NCI-H69 (cell line): Measurements from ENCODE around the gene ZBTB11.
"Not testable (repeated sequence)": the region's sequence is repeated elsewhere in the genome, so short reads cannot be mapped to it uniquely, and the experiment has no call there.

Experiments used
- DNase-seq: peaks from one replicate; lab custom pipeline; 2025; lab: John Stamatoyannopoulos, UW

Gene ZBTB11

DNA sequence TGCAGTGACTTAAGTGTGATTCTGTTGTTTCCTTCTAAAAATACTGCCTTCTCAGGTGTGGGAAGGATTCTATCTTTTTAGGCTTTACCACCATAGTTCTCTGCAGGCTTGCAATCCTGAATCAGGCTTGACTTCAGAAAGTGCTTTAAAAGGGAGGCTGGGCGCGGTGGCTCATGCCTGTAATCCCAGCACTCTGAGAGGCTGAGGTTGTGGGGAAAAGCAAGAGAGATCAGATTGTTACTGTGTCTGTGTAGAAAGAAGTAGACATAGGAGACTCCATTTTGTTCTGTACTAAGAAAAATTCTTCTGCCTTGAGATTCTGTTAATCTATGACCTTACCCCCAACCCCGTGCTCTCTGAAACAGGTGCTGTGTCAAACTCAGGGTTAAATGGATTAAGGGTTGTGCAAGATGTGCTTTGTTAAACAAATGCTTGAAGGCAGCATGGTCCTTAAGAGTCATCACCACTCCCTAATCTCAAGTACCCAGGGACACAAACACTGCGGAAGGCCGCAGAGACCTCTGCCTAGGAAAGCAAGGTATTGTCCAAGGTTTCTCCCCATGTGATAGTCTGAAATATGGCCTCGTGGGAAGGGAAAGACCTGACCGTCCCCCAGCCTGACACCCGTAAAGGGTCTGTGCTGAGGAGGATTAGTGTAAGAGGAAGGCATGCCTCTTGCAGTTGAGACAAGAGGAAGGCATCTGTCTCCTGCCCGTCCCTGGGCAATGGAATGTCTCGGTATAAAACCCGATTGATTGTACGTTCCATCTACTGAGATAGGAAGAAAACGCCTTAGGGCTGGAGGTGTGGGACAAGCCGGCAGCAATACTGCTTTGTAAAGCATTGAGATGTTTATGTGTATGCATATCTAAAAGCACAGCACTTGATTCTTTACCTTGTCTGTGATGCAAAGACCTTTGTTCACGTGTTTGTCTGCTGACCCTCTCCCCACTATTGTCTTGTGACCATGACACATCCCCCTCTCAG lies 15.0 kb upstream of the ZBTB11 start:
- DNase-seq: not testable (repeated sequence)

DNA sequence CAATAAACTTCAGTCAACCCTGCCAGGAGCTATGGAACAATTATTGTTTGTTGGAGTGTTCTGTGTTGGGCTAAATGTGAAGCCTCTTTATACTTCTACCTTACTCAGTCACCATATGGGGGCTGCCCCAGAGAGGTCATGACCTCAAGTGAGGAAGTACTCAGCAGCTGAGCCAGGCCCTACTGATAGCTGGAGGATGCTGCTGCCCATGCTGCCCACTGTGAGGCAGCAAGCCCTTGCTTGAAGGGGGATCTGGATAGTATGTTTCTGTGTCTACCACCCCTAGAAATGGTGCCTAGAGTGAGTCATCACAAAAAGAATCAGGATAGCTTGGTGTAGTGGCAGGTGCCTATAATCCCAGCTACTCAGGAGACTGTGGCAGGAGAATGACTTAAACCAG lies 14.0 kb upstream of the ZBTB11 start:
- DNase-seq: no peak

DNA sequence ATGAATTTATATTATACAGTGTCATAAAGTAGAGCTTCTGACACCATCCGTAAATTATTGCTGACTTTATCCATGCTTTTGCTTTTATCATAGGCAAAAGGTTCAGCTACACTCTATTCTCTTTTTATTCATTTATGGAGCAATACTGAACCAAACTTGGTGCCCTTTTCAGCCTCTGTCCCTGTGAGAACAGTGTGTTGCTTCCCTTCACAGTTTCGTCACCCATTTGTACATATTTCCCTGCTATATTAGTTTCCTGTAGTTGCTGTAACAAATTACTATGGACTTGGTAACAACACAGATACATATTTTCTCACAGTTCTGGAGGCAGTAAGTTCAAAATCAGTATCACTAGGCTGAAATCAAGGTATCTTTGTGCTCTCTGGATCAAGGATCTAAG lies 12.4 kb upstream of the ZBTB11 start:
- no peak for DNase-seq

DNA sequence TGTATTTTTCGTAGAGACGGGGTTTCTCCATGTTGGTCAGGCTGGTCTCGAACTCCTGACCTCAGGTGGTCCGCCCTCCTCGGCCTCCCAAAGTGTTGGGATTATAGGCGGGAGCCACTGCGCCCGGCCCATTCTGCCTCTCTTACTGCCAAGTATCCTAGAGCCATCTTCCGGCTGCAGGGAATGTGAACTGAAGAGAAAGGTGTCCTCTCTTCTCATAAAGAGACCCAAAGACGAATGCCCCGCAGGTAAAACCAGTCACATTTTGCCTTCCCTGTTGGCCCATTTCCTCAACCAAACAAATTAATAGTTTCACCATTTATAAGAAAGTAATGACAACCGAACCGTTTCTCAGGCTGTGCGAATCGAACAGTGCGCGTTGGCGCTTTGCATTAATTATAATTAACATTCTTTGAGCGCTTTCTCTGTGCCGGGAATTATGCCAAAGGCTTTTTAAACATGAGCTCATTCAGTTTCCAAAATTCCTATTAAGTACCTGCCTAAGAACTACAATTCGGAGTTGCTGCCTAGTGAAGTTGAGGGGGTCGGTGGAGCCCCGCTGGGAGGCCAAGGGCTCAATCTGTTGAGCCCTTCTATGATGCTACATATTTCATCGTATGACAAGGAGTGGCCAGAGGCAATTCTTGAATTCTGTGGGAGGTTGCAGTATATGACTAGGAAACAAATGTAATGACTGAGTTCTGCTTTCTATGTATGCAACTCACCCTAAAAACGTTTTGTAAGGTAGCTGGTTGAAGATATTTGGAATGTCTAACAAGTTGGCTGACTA lies 10.4 kb upstream of the ZBTB11 start:
- no peak for DNase-seq

DNA sequence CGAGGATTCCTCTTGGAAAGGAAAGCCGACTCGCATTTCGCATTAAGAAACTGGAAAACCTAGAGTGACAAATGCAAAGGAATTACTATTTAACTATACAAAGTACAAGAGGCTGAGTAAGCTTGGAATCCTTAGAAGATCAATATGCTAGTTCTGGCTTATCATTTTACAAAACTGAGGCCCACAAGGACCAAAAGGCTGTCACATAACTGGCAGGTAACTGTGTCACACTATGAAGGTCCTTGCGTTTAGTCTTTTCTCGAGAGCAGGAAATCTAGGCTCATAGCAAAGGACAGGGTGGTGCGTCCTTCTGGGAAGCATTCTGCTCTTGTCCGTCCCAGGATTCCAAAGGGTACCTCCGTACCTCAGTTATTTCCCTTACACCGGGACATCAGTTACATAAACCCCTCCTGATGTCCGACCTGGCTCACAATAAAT lies 9.0 kb upstream of the ZBTB11 start:
- DNase-seq: no peak

DNA sequence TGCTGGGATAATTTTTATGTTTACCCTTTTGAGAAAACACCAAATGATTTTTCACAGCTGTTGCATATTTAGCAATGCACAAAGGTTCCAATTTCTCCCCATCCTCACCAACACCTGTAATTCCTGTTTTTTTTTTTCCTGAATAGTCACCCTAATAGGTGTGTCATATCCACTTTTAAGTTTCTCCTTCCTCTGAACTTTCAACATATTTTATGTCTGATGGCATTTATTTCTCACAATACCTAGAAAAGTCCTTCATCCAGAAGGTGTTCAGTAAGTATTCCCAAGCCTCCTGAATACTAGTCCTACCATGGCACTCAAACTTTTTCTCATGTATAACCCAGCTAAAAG lies 8.1 kb upstream of the ZBTB11 start:
- no peak for DNase-seq

DNA sequence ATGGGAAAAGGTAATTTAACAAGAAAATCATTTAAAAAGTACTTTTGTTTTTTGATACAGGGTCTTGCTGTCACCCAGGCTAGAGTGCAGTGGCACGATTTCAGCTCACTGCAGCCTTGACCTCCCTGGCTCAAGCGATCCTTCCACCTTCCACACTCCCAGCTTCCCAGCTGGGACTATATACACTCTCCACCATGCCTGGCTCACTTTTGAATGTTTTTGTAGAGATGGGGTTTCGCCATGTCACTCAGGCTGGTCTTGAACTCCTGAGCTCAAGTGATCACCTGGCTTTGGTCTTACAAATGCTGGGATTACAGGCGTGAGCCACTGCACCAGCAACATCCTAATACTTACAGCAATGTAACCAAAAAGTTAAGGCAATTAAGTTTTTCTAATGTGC lies 3.5 kb upstream of the ZBTB11 start:
- DNase-seq: no peak

DNA sequence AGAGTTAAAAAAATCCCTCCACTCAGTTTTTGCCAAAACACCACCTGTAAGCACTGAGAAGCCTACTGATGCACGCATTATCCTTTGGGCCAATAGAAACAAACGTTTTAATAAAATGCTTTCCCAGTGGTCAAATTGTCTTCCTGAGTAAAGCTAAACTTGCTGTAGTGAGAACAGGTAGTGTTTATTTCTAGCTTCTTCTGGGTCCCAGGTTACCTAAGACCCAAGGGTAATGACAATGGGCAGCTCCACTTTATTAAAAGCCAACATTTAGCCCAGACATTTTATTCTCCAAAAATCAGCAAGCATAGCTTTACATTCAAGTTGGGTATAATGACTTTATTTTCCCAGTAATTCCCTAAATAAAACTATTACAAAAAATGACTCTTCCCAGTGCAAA lies 1.9 kb upstream of the ZBTB11 start:
- DNase-seq: not testable (repeated sequence)

DNA sequence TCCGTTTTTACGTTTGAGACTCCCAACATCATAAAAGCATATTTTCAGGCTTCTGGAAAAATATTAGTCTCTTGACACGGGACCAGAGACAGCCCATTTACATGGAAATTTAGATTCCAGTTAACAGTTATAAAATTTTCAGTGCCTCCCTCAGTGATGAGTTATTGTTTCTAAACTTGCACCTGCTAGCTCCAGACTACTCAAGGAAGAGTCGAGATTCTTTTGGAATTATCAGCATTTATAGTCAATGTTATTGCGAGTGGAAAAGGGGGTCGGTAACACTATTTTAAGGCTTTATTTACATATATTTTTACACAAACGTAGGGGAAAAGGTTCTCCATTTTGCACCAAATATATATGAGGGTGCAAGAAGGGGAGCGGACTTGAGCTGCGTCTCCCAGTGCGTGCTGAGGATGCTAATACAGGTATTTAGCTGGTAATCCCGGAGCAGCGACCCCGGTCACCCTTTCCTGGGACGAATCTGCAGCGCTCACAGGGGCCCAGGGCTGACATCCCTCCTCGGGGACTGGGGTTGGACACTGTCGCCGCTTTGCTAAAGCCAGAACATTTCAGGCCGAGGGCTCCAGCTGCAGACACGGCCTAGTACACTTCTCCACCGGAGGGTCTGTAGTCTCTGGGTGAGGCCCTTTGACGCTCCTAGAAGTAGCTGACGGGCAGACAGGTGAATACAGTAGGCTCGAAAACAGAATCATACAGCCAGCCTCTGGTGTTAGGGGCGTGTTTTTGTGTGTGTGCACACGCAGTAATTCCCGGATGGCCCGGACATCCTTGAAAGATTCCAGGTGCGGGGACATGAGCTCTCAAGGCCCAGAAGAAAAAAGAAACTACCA lies 729 bp upstream of the ZBTB11 start:
- no peak for DNase-seq

DNA sequence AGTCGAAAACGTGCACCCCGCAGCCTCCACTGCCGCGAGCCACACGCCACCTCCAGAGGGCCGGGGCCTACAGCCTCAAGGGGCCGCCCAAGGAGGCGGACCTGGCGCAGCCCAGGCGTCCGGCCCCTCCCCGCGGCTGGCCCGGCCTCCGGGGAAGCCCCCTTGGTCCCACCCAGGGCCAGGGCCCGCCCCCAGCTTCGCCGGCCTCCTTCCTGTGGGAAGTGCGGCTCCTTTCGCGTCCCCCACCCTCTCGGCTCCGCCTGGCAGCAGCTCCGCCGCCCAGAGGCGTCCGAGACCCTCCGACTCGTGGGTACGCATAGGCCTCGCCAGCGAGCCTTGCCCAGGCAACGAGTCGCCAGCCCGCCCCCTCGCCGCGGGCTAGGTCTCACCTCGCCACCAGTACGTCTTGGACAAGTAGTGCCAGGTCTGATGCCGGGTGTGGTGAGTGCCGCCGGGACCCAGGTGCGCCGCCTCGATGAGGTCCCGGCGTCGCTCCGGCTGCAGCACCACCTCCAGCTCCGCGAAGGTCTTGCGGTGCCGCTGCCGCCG lies 642 bp downstream of the ZBTB11 start:
- no peak for DNase-seq

DNA sequence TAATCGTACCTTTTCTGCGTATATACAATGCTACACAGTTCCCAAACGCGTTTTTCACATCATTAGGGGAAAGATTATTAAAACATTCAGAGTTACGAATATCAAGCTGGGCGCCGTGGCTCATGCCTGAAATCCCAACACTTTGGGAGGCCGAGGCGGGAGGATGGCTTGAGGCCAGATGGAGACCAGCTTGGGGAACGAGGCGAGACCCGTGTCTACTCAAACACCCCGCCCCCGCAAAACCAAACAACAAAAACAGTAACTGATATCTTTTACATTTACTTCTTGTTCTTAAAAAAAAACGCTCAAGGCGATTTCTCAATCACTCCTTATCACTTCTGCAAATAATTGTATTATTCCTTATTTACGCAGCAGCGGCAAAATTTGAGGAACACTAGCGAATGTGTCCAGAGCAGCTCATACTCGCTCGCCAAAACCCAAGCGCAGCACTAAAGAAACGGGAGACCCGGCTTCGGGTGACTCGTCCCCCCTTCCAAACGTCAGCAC lies 1.2 kb downstream of the ZBTB11 start:
- DNase-seq: no peak

DNA sequence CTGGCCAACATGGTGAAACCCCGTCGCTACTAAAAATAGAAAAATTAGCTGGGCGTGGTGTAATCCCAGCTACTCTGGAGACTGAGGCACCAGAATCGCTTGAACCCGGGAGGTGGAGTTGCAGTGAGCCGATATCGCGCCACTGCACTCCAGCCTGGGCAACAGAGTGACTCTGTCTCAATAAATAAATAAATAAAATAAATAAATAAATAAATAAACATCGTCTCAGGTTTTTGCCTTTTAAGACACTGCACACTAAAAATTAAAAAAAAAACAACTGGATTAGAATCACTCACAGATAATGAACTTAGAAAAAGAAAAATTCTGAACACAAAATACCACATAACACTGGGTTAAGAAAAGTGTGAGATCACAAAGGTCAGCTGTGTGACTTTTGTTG lies 2.4 kb downstream of the ZBTB11 start:
- no peak for DNase-seq

DNA sequence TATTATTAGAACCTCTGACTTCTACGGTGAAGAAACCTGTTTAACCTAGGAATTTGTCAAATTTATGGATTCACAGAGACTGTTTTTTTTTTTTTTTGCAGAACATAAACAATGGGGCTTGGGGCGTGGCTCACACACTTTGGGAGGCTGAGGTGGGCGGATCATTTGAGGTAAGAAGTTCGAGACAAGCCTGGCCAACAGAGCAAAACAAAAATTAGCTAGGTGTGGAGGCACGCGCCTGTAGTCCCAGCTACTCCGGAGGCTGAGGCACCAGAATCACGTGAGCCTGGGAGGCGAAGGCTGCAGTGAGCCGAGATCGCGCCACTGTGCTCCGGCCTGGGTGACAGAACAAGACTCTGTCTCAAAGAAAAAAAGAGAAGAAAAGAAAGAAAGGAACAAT lies 3.0 kb downstream of the ZBTB11 start:
- no peak for DNase-seq

DNA sequence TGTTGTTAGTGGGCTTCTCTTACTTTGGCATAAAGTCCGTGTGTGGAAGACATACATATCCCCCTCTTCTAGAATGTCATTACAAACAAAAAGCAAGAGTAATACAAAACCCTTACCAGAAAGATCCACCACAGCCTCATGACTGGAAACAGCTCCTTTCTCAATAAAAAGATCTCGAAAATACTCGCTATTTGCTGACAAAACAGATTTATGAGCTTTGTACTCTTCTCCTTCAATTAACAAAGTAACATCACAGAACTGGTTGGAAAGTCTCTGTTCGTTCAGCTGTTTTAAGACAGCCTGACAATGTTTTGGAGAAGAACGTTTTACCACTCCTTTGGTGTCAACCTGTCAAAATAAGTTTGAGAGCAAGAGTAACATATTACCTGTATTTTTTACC lies 5.9 kb downstream of the ZBTB11 start:
- DNase-seq: no peak

DNA sequence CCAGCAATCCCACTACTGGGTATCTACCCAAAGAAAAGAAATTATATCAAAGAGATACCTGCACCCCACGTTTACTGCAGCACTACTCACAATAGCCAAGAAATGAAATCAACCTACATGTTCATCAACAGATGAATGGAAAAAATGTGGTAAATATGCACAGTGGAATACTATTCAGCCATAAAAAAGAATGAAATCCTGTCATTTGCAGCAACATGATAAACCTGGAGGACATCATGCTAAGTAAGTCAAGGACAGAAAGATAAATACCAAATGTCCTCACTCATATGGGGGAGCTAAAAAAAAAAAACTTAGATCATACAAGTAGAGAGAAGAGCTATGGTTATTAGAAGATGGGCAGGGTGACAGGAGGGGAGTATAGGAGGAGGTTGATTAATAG lies 9.1 kb downstream of the ZBTB11 start:
- DNase-seq: no peak

DNA sequence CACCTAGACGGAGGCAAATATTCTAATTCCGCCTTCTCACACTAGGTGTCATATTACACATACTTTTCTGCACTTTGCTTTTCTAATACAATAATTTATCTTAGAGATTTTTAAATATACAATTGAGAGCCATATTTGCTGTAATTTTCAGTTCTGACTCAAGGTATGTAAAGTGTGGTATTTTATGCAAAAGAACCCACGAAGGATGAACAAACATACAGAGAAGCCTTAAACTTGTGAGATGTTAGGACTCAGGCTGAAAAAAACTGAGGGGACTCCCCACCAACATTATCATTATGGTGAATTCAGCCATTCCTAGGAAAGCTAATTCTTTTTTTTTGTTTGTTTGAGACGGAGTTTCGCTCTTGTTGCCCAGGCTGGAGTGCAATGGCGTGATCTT lies 9.6 kb downstream of the ZBTB11 start:
- no peak for DNase-seq

DNA sequence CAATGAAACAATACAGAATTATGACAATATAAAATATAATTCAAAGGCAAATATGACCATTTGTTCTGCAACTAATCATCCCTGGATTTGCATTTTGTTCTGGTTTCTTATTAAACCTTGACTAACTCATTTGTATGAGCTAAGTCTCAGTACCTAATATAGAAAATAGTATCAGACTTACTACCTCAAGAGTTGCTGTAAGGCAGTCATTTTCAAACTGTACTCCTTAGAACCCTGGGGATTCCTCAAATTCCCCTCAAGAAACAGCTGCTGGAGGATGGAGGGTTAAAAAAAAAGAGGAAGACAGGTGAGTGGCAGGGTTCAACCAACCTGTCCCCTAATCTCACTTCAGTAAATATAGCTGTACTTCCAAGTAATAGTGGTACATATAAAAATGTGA lies 11.1 kb downstream of the ZBTB11 start:
- DNase-seq: no peak

DNA sequence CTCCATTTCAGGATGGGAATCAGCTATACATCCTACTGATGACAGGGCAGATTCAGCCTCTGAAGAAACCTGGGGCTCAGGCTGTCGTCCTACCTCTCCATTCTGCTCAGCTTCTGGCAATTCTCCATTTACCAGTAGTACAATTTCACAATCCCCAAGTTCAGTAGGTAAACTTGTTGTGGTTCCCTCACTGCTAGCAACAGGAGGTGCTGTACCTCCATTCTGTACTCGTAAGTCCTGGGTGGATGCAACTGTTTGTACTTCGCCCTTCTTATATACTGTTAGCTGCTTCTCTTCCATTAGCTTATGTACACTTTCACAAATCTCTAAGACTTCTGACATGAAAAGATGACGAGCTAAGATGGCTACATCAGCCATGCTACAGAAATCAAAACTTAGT lies 11.6 kb downstream of the ZBTB11 start:
- no peak for DNase-seq

DNA sequence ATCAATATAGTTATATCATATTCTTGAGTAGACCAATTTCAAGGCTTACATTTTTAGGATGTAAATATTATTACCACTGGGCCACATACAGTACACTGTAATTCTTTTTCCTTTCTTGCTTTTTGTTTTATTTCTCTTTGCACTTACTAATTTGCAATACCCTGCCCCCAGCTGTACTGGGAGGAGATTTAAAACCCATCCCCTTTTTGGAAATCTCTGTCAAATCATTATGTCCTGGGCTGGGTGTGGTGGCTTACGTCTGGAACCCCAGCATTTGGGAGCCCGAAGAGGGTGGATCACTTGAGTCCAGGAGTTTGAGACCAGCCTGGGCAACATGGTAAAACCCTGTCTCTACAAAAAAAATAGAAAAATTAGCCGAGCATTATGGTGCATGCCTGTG lies 16.2 kb downstream of the ZBTB11 start:
- no peak for DNase-seq

DNA sequence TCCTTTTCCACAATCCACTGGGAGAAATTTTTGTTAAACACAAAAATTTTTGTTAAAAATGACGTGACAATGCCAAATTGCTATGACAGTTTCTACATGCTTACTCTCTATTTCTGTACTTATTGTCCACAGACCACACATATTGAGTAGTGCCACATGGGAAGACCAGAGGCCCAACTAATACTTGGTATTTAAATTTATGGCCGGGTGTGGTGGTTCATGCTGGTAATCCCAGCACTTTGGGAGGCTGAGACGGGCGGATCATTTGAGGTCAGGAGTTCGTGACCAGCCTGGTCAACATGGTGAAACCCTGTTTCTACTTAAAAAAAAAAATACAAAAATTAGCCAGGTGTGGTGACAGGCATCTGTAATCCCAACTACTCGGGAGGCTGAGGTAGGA lies 20.3 kb downstream of the ZBTB11 start:
- no peak for DNase-seq

DNA sequence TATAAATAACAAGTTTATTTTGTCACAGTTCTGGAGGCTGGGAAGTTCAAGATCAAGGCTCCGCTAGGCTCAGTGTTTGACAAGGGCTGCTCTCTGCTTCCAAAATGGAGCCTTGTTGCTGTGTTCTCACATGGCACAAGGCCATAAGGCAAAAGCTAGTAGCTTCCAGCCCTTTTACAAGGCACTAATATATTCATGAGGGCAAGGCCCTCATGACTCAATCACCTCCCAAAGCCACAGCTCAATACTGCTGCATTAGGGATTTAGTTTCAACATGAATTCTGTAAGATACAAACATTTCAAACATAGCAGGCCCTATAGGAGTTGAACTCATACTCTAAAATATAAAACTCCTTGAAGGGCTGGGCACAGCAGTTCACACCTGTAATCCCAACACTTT lies 30.2 kb downstream of the ZBTB11 start:
- no peak for DNase-seq
